Frontal cortex (tissue), 4 donors: ENCODE measurements around the gene FARP1. TPM values are rescaled to one million over a fixed set of nuclear protein-coding genes. Genes with fewer than 3 reads are reported as not detected.
A peak's percentile ranks its signal among the peaks of the same experiment; 100 is the strongest.

Experiments used
- DNase-seq, 2 donors: peaks; one replicate each; pipeline ENCODE4 v3.0.0; 2012; ENCODE audit warnings: low spot score in 2 of 2
- FAIRE-seq: peaks from 2 replicates; lab custom pipeline; 2012; peaks lifted over from hg19 to GRCh38; lab: Jason Lieb, UNC
- total RNA-seq: library from RNA; depleted of rRNA; stranded (reverse); fragments of >200 nt; gene quantifications from one replicate; pipeline ENCODE4 v1.2.3, GENCODE V29; 2014
- donor health status: control.
- donor health status: control.
- donor health status: control.

The FARP1 gene
- total RNA-seq, 1 donor from 2014 or later, result 92.5 TPM

DNA sequence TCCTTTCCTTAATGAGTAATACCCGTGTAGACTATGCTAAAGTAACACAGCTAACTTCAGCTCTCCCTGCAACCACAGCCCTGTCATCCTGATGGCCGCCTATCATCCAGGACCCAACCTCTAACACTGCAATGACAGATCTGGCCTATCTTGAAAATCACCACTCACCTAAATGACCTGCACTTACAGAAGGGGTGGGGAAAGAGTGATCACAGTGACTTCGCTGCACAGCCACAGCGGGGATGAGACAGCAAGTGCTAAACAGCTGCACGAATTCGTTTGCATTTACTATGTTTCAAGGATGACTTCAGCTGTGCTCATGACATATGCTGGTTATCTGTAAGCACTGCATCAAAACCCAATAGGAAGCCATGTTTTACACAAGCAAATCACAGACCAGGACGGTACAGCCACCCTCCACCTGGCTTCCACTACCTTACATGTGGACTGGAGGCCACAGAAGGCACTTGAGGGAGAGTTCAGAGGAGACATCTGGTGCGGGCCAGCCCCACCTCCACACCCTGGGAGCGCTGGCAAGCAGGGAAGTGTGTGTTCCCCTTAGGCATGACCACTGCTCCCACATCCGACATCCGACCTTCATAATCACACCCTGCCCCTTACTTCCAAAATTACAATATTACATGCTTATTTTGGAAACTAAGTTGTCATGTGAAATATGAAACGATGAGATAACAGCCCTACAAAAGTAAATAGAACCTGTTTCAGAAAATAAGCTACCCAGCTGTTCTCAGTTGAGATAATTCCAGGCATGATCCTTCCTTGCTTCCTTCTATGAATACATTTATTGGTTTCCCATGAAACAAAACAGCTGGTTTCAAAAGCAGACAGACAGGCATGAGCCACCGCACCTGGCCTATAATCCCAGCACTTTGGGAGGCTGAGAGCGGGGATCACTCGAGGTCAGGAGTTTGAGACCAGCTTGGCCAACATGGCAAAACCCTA, 338.3 kb downstream of the FARP1 start:
- DNase-seq, result no peak
- no peak for FAIRE-seq

DNA sequence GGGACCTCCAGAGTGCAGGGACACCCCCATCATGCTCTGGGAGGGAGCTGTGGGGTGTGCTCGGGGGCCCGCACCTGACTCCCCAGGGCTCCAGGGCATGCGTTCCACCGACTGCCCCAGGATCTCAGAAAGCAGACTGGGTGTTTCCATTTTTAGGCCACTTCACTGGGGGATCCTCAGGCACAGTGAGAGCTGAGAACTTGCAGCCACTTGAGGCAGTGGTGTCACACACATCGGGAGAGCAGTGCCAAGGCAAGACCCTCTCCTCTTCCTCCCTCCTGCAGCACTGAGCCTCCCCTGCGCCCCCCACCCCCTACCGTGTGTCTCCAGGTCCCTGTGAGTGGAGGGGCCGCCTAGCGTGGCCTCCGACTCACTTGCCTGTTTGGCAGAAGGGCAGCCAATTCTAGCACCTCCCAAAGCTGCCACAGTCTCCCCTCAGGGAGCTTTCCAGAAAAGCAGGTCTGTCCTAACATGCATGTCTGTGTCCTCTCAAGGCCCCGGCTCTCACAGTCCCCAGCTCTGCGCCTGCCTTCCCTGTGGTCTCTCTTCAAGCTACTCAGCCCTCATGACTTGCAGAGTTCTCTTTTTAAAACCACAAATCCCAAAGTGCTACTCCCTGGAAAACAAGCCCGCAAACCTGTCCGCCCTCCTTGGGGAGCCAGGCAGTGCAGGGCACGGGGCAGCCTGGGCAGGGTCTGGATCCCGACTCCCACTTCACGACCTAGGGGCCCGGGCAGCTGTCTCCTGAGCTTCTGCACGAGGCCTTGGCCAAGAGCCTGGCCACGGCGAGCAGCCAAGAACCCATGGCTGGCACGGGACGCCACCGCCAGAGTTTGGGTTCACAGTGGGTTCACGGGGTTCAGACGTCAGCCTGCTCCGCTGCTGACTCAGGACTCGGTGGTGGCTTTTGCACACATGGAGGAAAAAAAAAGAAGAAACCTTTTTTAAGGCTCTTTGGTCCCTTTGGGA, 339.9 kb downstream of the FARP1 start:
- FAIRE-seq (no peak), DNase-seq (peak; percentile 38 to 52)

GRCh38 chr13:98483601-98484288, 340.9 kb downstream of the FARP1 start:
- DNase-seq (no peak), FAIRE-seq (no peak)

- FAIRE-seq, result no peak
- DNase-seq, result peak in 1 of 2 donors; percentile 54
Observed at GRCh38 chr13:98484289-98485219, 341.7 kb downstream of the FARP1 start.

DNA sequence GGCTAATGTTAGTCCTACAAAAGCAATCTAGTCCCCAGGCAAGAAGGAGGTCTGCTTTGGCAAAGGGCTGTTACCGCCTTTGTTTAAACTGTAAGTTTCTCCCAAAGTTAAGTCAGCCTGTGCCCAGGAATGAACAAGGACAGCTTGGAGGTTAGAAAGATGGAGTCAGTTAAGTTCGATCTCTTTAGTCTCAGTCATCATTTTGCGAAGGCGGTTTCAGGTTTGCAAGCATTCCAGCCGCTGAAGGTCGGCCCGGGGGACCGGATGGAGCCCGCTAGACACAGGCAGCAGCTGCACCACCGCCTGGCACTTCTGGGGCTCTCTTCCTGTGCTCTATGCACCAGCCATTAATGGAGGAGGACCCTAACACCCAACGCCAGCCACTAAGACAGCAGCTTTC, 342.7 kb downstream of the FARP1 start:
- FAIRE-seq, result no peak
- no peak for DNase-seq

GRCh38 chr13:98486412-98486811, 343.5 kb downstream of the FARP1 start:
- no peak for FAIRE-seq
- no peak for DNase-seq

GRCh38 chr13:98487016-98487415, 344.1 kb downstream of the FARP1 start:
- no peak for FAIRE-seq
- no peak for DNase-seq

DNA sequence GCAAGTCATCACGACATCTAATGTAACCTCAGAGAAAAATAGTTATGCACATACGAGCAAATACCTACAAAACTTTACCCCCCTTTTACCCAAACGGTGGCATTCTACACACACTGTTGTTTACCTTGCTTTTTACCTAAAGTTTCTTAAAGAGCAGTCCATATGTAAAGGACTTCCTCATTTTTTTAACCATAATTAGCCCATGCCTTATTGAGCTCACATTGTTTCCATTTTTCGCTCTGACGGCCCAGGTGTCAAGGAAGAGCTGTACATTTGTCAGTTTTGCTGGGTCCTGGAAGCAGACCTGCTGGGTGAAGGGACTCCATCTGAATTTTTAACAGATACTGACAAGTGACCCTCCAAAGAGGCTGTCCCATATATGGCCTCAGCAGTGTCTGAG, 344.6 kb downstream of the FARP1 start:
- no peak for FAIRE-seq

DNA sequence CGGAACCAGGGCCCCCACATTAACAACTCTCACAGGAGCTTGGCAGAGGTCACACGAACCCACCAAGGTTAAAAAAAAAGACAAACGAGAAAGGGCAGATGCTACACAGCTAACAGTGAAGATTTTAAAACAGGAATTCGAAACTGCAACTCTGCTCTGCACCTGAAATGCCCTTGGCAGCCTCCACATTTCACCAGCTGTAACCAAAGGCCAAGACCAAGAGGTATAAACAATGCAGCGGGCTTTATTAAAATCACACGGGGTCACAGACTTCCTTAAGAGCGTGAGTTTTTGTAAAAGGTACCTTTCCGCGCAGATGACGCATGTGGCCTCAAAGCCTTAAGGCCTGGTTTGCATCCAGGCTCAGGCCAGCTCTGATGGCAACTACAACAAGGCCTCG, 345.8 kb downstream of the FARP1 start:
- DNase-seq (no peak), FAIRE-seq (no peak)

More for the DNA sequence above, 344.6 kb downstream of the FARP1 start:
- DNase-seq, result no peak

GRCh38 chr13:98489446-98490194, 346.7 kb downstream of the FARP1 start:
- FAIRE-seq, result no peak
- no peak for DNase-seq

DNA sequence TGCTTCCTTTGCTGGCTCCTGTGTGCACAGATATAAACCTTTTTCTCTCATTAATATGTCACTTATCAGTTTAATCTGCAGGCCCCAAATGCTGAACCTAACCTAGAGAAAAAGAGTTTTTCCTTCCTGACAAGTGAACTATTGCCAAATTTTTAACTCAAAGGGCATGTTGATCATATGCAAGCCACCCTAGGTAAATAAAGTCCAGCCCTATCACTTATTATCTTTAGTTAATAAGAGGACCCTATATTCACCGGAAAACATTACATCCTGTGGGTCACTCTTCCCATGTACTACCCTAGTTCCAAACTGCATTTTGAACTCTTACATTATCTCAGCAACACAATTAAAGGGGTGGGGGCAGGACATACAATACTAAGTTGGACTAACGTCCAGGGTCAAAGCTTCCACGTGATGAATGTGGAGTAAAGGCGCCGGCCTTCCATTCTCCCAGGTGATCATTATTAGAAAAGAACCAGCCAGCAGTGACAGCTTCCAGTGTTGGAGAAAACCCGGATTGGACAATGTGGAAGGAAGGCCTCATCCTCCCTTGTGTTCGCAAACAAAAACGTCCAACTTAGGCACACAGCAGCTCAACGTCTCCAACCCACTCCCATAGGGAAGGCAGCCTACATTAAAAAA, 347.4 kb downstream of the FARP1 start:
- DNase-seq (no peak), FAIRE-seq (no peak)

- no peak for FAIRE-seq
- no peak for DNase-seq
Observed at GRCh38 chr13:98490866-98491265, 348.0 kb downstream of the FARP1 start.

DNA sequence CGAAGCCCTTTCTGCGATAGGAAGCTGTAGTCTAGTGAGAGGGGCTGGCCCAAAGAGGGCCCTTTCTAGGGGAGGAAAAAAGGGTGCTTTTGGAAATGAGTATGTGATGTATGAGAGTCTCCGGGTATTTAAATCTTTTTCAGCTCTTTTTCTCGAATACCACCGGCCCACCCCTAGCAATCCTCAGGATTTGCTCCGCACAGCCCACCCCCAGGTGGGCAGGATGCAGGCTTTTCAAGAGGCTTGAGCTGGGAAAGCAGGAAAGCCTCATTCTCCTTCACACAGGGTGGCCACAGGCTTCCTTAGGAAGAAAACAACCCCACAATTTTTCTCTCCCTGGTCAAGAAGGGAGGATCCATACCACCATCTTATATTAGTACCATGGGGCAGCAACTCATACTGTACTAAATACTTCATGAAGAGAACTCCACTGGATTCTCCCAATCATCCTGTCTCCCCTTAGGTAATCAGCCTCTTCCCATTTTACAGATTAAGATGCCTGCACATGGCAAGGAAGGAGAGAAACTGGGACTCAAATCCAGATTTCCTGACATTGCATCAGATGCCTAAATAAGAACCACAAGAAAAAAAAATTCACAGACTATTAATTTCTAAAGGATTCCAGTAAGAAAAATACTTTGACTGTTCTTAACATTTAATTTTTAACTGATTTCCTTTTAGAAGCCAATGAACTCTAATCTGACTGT, 349.6 kb downstream of the FARP1 start:
- DNase-seq (no peak), FAIRE-seq (no peak)

DNA sequence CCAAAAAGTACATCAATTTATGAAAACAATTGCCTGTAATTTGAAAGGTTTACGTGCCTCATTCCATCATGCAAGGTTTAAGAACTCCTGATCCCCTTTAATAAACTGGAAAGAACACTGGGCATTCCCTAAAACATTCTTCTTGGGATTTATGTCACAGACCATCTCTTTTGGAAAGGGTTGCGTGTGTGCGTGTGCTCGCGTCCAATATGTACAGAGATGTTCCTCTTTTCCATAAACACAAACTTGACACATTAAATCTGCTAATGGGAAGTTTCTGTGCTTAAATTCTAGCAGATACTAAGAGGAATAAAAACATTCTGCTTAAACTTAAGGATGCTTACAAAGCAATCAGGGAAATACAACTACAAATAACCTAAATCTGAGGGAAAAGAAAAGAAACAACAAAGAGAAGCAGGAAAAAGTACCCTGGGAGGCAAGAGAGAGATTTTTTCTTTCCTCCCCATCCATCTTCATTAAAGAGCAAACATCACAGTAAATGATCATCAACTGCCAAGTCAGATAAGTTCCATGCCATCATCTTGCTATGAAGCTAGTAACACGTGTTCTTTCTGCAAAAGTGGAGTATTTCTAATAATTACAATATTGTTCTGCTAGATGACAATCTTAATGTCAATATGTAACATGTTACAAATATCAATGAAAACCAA, 350.3 kb downstream of the FARP1 start:
- FAIRE-seq (no peak), DNase-seq (no peak)

DNA sequence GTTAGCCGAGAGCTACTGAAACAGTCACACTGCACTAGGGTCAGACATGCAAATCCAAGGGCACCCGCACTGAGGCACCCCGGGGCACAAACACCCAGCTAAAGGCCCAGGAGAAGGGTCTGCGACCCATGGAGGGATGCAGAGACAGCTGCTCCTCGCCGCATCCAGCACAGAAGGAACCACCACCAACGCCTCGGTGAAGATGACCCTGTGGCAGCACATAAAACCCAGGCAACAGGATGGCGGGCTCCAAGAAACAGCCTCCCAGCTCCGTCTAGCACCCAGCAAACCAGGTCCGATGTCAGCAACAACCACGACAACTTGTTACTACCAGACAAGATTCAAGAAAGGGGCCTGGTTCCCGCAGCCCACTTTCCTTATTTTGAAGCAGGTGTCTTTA, 351.9 kb downstream of the FARP1 start:
- DNase-seq (no peak), FAIRE-seq (no peak)

DNA sequence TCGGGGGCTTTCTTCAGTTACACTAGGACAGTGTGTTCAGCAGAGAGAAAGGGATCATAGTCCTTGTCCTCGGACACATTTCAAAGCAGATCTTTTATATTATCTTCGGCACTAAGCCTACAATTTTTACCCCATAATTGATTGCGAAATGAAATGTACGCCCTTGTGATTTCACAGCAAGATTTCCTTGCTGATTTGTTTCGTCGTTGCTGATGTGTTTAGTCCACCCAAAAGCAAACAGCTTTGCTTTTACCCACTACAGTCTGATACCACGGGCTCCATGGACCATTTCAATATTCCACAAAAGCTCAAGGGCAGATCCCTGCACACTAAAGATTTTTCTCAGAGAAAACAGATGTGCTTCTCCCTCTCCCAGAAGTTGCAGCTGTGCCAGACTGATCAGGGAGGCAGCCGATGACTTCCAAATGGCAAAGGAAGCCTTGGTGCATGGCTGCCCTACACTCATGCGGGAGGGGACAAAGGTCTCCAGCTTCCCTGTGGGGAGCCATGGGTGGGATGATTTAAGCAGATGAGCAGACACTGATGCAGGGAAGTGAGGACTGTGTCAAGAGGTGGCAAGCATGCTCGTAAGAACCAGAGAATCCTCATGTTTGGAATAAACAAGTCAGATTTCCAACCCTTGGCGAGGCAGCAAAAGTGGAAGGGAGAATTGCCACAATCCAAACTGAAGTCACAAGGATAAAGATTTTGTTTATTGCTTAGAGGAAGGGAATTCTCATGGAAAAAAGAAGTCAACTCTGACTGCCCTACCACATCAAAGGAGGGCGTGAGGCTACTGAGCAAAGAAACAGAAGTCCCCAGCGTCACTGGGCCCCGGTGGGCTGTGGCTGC, 353.0 kb downstream of the FARP1 start:
- FAIRE-seq (no peak), DNase-seq (no peak)
